GM15510 (cell line): ENCODE measurements around the gene LAMB4.

Source experiments
- POLR2A ChIP-seq: IDR thresholded peaks from 3 replicates; pipeline ENCODE4 v1.6.1; 2011; ENCODE audit warnings: borderline replicate concordance; ENCODE audit not compliant: insufficient read length; ENCODE audit errors: extremely low read depth

Gene LAMB4, protein sequence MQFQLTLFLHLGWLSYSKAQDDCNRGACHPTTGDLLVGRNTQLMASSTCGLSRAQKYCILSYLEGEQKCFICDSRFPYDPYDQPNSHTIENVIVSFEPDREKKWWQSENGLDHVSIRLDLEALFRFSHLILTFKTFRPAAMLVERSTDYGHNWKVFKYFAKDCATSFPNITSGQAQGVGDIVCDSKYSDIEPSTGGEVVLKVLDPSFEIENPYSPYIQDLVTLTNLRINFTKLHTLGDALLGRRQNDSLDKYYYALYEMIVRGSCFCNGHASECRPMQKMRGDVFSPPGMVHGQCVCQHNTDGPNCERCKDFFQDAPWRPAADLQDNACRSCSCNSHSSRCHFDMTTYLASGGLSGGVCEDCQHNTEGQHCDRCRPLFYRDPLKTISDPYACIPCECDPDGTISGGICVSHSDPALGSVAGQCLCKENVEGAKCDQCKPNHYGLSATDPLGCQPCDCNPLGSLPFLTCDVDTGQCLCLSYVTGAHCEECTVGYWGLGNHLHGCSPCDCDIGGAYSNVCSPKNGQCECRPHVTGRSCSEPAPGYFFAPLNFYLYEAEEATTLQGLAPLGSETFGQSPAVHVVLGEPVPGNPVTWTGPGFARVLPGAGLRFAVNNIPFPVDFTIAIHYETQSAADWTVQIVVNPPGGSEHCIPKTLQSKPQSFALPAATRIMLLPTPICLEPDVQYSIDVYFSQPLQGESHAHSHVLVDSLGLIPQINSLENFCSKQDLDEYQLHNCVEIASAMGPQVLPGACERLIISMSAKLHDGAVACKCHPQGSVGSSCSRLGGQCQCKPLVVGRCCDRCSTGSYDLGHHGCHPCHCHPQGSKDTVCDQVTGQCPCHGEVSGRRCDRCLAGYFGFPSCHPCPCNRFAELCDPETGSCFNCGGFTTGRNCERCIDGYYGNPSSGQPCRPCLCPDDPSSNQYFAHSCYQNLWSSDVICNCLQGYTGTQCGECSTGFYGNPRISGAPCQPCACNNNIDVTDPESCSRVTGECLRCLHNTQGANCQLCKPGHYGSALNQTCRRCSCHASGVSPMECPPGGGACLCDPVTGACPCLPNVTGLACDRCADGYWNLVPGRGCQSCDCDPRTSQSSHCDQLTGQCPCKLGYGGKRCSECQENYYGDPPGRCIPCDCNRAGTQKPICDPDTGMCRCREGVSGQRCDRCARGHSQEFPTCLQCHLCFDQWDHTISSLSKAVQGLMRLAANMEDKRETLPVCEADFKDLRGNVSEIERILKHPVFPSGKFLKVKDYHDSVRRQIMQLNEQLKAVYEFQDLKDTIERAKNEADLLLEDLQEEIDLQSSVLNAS (N-terminal part only)

DNA sequence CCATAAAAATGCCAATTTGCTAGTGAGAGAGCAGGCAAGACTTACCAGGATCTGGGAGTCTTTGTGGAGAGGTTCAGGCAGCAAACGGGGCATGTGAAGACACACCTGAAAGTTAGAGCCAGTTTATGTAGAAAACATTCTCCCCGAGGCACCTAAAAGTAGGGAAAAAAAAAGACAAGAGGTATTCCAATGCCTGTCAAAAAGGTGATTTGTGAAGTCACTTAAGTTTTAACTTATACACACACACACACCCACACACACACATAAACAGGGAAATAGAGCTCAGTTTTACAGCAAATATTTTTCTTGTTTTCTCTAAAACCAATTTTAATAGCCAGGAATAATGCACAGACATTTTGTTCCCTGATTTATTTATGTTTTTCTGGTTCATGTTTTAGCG lies at the start of gene LAMB4:
Gene LAMB4 (minus strand): TSS at position 101 of the 400 bp plus-strand sequence. CDS start 7,197 bp downstream, outside the sequence.
- no peak for TF ChIP-seq POLR2A

DNA sequence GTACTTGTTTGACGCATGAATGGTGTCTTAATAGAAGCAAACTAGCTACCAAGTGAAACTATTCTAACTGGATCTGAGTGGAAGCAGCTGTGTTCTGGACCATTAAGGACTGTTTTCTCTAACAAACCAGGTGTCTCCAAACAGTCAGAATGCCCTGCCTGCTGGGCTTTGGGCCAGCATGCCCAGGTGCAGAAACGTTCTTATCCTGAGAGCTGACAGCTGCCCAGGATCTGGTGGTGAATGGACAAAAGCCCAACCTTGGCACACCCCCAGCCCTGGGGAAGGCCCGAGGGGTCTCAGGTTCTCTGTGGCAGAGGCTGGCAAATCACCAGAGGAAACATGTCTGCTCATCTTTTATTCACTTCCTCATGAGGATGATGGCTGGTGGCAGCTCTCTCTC lies 48.2 kb upstream of the LAMB4 start:
- TF ChIP-seq POLR2A: no peak

DNA sequence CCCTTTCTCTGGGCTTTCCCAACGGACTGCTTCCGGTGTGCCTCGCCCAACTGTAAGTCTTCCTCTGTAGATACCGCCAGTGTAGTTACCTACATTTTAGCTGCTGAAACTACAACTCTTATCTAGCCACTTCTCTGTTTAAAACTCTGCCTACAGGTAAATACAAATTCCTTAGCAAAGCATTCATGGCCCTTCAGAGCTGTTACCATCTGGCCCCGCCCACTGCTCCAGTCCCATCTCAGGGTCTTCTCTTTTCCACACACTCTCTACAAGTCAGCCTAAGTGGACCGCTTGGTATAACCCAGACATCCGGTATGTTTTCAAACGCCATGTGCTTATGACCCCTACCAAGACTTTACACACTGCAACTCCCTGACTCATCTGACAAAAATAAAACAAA lies 41.0 kb upstream of the LAMB4 start:
- no peak for TF ChIP-seq POLR2A

DNA sequence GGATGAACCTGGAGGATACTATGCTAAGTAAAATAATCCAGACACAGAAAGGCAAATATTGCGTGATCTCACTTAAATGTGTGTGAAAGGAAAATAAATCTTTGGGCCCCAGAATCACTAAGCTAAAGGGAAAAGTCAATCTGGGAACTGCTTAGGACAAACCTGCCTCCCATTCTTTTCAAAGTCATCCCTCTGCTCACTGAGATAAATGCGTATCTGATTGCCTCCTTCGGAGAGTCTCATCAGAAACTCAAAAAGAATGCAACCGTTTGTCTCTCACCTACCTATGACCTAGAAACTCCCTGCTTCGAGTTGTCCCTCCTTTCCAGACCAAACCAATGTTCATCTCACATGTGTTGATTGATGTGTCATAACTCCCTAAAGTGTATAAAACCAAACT lies 40.1 kb upstream of the LAMB4 start:
- no peak for TF ChIP-seq POLR2A

DNA sequence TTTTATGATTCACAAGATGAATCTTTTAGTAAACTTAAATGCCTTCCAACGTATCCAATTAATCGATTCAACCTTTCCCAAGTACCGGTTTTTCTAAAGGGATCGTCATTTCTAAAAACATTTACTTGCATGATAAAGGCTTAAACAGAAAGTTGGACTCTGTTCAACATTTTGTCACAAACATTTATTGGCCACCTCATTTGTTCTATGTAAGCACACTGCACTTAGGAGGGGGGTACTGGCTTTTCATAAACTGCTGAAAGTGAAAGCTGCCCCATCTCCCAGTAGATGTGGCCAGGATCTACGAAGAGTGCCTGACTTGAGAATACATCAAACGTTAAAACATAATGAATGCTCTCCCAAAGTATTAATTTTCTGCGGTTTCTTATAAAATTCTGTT lies 37.3 kb upstream of the LAMB4 start:
- TF ChIP-seq POLR2A: no peak

DNA sequence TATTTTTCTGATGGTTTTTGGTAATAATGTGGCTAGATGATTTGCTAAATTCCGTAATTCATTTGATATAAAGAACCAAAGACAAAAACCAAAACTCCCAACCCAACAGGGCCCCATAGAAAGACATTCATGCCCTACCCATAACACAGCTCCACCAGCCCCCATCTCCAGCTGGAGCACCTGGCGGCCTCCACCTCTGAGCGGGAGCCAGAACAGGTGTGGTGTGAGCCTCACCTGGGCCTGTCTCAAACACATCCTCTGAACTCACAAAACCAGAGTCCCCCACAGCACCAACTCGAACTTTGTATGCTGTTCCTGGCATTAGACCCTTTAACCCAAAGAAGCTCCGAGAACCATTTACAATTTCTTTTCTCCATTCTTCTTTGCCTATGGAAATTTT lies 36.5 kb upstream of the LAMB4 start:
- no peak for TF ChIP-seq POLR2A

DNA sequence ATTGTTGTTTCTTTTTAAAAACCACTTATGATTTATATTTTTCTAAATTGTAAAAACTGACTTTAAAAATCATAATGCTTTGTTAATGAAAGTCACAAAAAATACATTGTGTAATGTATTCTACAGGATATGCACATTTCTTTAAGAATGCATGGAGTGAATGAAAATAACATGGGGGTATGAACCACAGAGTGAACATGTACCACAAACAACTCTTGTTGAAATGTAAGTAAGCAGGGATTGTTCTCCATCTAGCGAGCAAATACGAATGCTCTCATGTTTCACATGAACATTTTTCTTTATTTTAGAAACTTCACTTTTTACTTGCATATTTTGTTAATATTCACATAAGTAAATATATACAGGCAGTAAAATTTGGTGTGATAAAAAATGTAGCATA lies 35.6 kb upstream of the LAMB4 start:
- no peak for TF ChIP-seq POLR2A

DNA sequence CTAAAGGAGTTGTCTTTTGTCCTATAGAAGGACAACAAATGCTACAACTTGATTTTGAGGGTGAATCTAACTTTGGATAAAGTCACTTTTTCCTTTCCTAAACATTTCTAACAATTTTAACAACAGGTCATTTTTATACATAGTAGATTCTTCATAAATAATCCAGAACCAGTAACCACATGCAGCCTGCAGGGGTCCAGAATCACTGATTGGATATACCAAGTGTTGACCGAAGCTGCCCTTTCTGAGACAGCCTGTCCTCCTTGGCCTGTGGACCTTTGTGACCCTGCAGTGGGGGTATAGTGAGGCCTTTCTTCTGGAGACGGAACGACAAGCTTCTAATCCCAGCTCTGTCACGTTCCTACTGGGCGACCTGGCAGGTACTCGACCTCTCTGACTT lies 34.8 kb upstream of the LAMB4 start:
- TF ChIP-seq POLR2A: no peak

DNA sequence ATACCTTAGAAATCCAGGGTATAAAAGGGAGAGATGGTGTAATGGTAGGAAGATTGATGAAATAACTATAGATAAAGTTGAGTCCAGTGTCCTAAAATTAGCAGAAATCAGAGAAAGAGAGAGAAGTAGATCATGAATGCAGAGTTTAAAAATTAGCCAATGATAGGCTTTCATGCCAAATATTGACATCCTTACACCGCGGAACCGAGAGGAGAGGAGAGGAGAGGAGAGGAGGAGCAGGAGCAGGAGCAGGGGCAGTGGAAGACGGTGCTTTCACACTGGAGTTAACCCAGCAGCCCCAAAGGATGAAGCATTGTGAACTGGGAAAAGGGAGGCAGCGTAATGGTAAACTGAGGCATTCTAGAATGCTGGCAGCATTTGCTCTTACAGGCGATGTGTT lies 34.2 kb upstream of the LAMB4 start:
- TF ChIP-seq POLR2A: no peak

DNA sequence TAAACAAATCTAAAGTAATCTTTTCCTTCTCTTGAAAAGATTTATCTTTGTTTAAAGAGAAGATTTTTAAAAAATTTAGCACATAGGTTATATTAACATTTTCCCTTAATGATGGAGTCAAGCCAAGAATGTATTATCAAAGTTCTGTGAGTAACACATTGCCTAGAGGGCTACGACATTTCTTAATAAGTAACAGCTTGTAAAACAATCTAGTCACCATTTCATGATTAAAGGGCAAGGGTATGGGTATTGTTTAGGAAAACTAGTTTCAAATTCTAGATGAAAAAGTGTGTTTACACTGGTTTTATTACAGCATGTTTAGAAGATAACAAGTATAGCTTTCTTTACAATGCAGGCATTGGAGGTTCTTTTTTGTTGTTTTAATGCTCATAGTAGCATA lies 28.6 kb upstream of the LAMB4 start:
- TF ChIP-seq POLR2A: no peak

DNA sequence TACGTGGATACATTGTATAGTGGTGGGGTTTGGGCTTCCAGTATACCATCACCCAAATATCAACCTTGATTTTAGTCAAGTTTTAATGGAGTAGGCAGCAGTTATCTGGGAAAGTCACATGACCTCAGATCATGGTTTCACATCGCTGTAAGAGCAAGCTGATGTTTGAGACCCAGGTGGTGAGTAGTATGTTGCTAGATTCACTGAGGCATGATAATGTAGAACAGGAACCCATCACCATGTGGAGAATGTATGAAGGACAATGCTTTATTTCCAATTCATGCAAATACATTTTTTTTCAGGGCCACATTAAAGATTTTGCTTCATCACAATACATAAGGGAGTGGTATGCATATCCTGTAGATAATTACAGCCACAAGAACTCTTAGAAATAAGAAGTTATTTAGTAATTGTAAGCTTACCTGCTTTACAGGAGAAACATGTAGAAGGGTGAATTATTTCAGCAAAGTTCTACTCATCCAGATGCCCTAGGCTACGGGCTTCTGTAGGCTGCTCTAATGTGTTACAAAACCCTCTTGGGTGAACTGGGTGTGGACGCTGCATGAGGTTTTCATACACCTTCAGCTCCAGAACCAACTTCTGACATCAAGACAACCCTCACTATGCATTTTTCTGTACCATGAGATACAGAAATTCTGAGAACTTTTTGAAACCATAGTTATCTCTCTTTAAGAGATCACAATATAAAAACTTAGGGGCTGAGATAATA lies 27.6 kb upstream of the LAMB4 start:
- TF ChIP-seq POLR2A: no peak

DNA sequence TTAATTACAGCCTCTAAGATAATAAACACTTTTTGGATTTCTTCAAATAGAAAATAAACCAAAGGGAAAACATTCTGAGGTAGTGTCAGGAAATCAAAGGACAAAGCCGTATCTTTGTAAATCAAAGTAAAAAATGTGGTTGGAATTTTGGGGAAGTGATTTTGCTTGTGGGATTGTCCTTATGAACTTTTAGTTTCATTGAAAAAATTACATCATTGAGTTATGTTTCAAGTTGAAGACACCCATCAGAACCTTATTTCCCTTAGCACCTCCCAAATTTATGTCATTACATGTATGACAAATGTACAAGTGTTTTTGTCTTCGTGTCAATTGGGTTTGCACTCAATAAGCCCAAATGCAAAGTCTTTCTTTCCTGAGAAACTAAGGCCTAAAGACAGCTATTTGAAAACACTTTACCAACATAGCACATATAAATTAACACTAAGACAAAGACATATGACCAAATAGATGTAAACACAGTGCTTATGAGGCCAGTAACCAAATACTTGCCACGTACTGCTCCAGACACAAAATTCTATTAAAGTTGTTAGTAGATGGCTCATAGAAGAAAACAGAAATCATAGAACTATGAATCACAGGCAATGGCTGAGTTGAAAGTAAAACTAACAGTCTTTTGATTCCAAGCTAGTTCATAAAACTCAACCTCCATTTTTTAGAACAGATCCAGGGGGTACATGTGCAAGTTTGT lies 26.9 kb upstream of the LAMB4 start:
- no peak for TF ChIP-seq POLR2A

DNA sequence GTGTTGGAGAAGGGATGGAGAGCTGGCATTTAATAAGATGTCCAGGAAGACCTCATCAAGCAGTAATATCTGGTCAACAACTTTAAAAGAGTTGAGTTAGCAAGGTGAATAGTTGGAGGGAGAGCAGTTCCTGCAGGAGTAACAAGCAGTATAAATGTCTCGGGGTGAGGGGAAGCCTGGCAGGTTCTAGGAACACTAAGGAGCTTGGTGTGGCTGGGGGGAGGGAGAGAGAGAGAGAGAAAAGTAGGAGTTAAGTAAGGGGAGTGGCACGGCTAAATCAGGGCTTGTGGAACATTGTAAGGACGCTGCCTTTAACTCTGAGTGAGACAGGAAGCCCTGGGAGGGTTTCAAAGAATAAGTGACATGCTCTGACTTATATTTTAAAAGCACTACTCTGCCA lies 22.0 kb upstream of the LAMB4 start:
- no peak for TF ChIP-seq POLR2A

DNA sequence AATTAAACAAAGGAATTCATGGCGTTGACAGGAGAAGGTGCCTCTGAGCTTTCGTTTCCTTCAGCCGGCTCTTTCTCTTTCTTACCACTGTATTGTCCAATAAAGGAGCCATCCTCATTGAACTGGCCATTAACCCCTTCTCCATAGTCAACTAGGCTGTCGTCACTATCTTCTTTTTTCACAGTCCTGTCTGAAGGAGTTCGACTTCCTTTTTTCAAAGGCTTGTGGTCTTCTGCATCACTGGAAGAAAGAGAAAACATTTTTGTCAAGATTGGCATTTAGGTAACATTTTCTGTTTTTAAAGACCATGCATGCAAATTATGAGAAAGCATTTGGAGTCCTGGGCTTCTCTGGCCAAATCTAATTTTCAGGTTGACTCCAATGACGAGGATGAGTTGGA lies 19.7 kb upstream of the LAMB4 start:
- no peak for TF ChIP-seq POLR2A

DNA sequence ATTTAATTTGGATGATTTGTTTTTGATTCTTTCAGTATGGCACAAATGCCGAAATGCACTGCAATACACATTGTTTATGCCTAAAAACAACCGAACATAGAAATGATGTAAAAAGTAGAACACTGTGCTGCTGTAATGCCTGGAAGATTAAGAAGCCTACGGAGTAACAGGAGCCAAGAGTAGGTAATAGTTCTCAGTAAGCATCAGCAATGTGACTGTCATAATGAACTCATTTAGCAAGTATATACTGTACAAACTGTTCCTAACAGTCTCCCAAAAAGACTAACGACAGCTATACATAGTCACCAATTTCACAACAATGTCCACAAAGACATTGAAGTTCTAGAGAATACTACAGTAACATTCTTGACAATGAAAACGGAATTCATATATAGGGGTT lies 19.0 kb upstream of the LAMB4 start:
- TF ChIP-seq POLR2A: no peak
